Right forelimb (tissue), 1 donor: ENCODE results near the gene ANXA8L1.
A peak's percentile ranks its signal among the peaks of the same experiment; 100 is the strongest.
"Not testable (repeated sequence)": the region's sequence is repeated elsewhere in the genome, so short reads cannot be mapped to it uniquely, and the experiment has no call there.

ENCODE experiments used
- DNase-seq: peaks from one replicate; pipeline ENCODE4 v3.0.0-alpha.2; 2018

ANXA8L1 gene

DNA sequence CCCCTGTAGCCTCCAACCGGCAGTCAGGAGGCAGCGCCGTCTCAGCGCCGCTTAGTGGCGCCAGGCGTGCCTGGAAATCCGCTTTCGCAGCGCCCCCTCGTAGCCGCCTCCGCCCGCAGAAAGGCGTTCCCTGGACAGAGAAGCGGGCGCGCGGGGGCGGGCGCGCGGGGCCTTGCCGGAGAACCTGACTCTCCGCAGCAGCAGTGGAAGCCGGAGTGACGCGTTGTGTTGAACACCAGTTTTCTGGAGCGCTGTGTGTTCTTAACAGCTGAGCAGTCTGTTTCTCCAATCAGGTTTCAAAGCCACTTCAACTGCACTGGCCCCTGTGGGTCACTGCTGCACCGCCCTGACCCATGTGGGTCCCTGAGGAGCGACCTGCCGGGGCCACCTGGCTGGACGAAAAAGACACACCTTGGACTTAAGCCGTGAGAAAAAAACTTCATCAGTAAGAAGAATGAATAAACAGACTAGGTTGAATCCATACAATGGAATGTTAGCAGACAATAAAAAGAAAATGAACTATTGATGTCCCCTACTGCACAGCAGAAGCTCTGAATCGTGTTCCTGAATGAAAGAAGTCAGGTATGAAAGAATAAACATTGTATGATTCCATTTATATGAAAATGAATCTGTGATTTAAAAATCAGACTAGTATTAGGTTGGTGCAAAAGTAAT, 22.8 kb downstream of the ANXA8L1 start:
- DNase-seq, result peak; percentile 49

DNA sequence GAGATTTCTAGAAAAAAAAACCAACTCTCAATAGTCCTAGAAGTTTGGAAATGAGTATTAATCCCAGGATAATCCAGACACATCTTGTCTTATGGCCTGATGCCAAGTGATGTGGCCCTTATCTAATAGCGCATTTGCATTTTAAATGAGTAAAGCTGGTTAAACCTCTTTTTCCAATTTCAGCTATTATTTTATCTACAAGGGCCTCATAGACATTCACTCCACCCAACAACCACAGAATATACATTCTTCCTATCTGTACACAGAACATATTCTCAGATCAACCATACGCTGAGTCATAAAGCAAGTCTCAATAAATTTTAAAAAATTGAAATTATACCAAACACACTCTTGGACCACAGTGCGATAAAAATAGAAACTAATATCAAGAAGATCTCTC, 34.0 kb downstream of the ANXA8L1 start:
- DNase-seq, result not testable (repeated sequence)

DNA sequence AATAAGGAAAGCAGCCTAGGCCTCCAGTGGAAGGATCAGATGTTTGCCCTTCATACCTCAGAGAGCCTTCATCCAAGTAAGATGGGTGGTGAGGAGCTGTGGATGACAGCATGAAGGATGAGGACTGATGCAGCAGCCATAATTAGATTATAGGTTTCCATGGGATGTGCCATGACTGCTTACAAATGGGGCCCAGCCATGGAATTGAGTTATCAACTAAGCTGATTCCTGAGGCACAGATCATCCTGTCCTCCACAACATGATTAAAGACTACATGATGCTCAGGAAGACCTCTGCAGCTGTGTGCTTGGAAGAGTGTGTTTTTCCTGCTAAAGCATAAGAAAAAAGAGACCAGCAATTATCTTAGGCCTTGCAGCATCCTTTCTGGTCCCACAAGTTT, 35.5 kb downstream of the ANXA8L1 start:
- not testable (repeated sequence) for DNase-seq

DNA sequence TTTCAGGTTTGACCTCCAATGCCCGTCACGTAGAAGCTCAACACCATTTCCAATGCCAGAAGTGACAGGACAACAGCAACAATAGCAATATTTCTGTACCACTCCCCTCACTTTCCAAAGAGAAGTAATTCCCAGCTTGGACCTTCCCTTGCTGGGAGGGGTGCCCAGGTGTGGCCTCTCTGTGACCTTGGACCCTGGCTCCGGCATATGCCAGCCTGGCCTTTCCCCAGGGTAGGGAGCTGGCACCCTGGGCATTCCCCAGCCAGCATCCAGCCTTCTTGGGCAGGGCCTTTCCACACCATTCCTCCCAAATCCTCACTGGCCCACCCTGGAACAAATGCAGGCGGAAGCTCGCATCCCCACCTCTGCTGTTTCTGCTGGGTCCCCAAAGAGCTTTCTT, 37.1 kb downstream of the ANXA8L1 start:
- not testable (repeated sequence) for DNase-seq

DNA sequence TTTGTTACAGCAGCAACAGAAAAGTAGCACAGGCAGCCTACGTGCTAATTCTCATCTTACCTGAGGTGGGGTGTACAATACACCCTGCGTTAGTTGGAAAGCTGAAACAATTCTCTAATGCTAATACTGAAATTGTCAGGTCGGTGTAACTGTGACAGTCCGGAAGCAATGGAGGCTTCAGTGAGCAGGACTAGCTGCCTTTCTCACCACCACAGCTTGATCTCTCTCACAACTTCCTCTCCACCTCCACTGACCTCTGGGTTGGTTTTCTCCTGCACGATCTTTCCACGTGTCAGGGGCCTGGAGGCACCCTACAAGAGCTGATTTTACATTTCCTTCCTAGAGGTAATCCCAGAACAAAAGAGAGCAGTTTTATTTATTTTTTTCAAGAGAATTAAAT, 39.7 kb downstream of the ANXA8L1 start:
- DNase-seq, result not testable (repeated sequence)

DNA sequence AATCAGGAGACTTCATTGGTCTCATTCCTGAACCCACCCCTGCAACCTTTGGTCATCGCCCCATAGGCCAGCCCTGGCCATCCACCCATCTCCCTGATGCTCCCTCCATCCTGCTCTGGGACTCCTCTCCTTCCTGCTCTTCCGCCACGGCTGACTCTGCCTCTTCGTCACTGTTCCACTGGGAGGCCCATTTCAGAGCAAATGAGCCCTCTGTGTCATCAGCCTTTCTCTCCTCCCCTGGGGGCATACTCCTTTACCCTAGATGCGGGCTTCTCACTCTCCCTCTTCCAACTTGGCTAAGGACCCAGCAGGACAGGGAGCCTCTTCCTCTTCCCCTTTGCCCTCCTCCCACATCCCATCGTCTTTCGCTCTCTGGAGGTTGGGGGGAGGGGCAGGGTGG, 42.7 kb downstream of the ANXA8L1 start:
- not testable (repeated sequence) for DNase-seq

DNA sequence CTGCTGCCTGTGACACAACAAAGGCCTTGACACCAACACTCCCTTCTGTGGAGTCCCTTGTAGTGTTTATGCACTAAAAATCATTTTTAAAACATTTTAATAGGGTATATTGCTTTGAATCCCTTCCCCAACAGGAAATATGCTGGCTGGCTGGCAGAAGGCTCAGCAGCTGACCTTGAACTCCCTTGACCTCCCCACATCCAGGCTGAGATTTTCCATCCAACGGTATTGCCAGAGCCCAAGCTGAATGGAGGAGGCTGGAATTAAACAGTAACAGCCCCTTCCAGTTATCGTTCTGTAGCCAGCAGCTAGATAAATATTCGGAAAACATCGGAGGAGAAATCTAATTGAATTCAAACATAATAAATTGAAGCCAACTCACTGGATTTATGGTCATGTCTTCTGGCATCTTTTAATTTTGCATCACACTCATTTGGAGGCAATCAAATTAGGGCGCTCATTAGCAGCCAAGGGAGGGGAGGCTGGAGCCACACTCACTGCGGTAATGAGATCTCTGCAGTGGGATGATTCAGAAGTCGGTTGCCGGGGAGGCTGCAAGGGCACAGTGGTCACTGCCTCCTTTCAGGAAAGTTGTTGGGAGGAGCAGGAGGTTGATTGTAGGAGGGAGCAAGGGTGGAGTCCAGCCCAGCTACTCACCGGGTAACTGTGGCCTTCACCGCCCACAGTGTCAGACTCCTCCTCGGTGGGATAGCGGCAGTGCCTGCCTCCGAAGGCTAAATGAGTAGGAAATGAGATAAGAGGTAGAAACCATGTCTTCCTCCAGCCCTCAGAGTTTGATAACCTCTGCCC, 44.2 kb downstream of the ANXA8L1 start:
- DNase-seq, result not testable (repeated sequence)

DNA sequence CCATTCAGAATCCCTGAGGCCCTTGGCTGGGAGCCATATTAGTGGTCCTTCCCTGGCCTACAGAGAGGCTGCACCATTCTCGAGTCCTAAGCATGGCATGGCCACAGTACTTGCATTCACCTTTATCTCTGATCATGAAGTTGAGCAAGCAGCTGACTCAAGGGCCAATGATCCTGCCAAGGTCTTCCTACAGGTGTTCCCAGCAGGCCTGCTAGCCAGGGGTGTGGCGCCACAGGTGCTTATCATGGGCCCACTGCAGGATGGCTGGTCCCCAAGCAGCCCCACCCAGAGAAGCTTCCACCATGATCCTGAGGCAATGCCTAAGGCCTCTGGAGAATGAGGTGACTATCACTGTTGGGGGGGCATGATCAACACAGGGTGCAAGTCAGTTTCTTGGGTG, 48.0 kb downstream of the ANXA8L1 start:
- DNase-seq, result not testable (repeated sequence)

DNA sequence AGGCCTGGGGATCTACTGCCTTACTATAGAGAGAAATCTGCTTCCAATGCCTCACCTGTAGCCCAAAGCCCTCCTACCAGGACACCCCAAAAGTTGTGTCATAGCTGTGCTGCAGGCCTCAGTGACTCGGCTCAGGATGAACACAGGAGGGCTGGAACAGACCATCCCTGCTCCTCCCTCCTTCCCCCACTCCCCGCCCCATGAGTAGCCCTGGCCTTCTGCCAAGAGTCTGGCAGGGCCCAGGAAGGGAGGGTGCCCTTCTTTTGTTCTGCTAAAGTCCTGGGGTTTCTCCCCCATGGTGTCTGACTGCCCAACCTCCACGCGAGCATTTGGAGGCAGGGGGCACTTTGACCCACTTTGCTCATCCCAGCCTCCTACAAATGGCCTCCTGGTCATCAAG, 65.4 kb downstream of the ANXA8L1 start:
- DNase-seq, result not testable (repeated sequence)
